GM12878 (cell line): ENCODE data around the gene MYO1D. TPM values are rescaled to one million over a fixed set of nuclear protein-coding genes. Genes with fewer than 3 reads are reported as not detected.

Experiments
- ATAC-seq: fragments of 200-7000 bp; cut with Tn5 transposase; 3 replicates; pipeline ENCODE4 v1.9.1; 2020; ENCODE audit warnings: mild to moderate bottlenecking, moderate library complexity
- BruUV-seq: library from RNA; stranded (reverse); fragments of 400-500 nt; replicated peaks from 2 replicates; lab custom pipeline; 2021; lab: Mats Ljungman, UMichigan
- CTCF ChIA-PET: fragments of 300-600 bp; sonication (Branson Sonifier 250); formaldehyde crosslinking; extraction: SDS; loops from one replicate; lab custom pipeline; 2021; ENCODE audit warnings: inconsistent platforms; lab: Yijun Ruan, JAX
- POLR2A ChIA-PET: fragments of 350-600 bp; formaldehyde crosslinking; extraction: SDS; loops from one replicate; lab custom pipeline; 2021; ENCODE audit warnings: inconsistent platforms; lab: Charles Lee
- RAD21 ChIA-PET: fragments of 300-600 bp; sonication (Branson Sonifier 250); formaldehyde crosslinking; loops from one replicate; lab custom pipeline; 2023; ENCODE audit warnings: antibody characterized with exemption; ENCODE audit not compliant: unreplicated experiment; lab: Charles Lee
- SMC1A ChIA-PET: fragments of 300-600 bp; sonication (Branson Sonifier 250); formaldehyde crosslinking; loops from one replicate; lab custom pipeline; 2023; ENCODE audit not compliant: unreplicated experiment, uncharacterized antibody; lab: Charles Lee
- DNase-seq: peaks from one replicate; pipeline ENCODE4 v3.0.0-alpha.2; 2011; ENCODE audit warnings: low read depth, low spot score
- FAIRE-seq: peaks from 3 replicates; lab custom pipeline; 2011; peaks lifted over from hg19 to GRCh38; lab: Jason Lieb, UNC
- H2AFZ ChIP-seq: 2 replicates; pipeline ENCODE4 v1.6.0; 2011; ENCODE audit warnings: low read depth, low read length, control low read depth; ENCODE audit not compliant: control insufficient read depth
- H3K27ac ChIP-seq: 2 replicates; pipeline ENCODE4 v1.5.1; 2011; ENCODE audit warnings: control low read depth; ENCODE audit not compliant: control insufficient read depth, insufficient read depth
- H3K27me3 ChIP-seq, 2 experiments: replicated peaks in 1 of 2; 2 replicates each; pipeline versions ENCODE4 v1.6.0 to v1.6.1; 2011; ENCODE audit warnings: low read length in 1 of 2; ENCODE audit not compliant: control insufficient read depth in 2 of 2, insufficient read depth in 2 of 2
- H3K36me3 ChIP-seq, 2 experiments: 2 replicates each; pipeline ENCODE4 v1.5.1; 2011; ENCODE audit warnings: low read length in 1 of 2; ENCODE audit not compliant: control insufficient read depth in 2 of 2, insufficient read depth in 2 of 2
- H3K4me1 ChIP-seq: 2 replicates; pipeline ENCODE4 v1.6.1; 2011; ENCODE audit warnings: mild to moderate bottlenecking, low read length, moderate library complexity, mixed read lengths; ENCODE audit not compliant: control insufficient read depth, insufficient read depth
- H3K4me2 ChIP-seq: 2 replicates; pipeline ENCODE4 v1.6.0; 2011; ENCODE audit warnings: control low read depth; ENCODE audit not compliant: control insufficient read depth, insufficient read depth
- H3K4me3 ChIP-seq: fragments of 200-600 bp; sonication (generic); 2 replicates; pipeline ENCODE4 v1.5.1; 2016
- H3K79me2 ChIP-seq: 2 replicates; pipeline ENCODE4 v1.6.0; 2011; ENCODE audit warnings: low read length; ENCODE audit not compliant: control insufficient read depth, insufficient read depth
- H3K9ac ChIP-seq: 2 replicates; pipeline ENCODE4 v1.8.0; 2011; ENCODE audit warnings: low read length, control low read depth, mixed read lengths; ENCODE audit not compliant: control insufficient read depth, insufficient read depth
- H3K9me3 ChIP-seq: replicated peaks from 3 replicates; pipeline ENCODE4 v1.5.1; 2011; ENCODE audit warnings: mild to moderate bottlenecking, low read length; ENCODE audit not compliant: control insufficient read depth, insufficient read depth
- H4K20me1 ChIP-seq: 2 replicates; pipeline ENCODE4 v1.6.0; 2011; ENCODE audit not compliant: control insufficient read depth, insufficient read depth
- BCL11A ChIP-seq: IDR thresholded peaks from 2 replicates; pipeline ENCODE4 v1.6.1; 2011; ENCODE audit warnings: low read depth, low read length
- DPF2 ChIP-seq: fragments of 450-650 bp; IDR thresholded peaks from 2 replicates; pipeline ENCODE4 v1.6.1; 2017; ENCODE audit warnings: mild to moderate bottlenecking
- EGR1 ChIP-seq, 2 experiments: IDR thresholded peaks; 1 replicate in 1 of 2; 2 replicates in 1 of 2; pipeline ENCODE4 v1.6.1; 2011 to 2012; ENCODE audit warnings: low read depth in 2 of 2, low read length in 2 of 2, borderline replicate concordance in 1 of 2, mild to moderate bottlenecking in 1 of 2, moderate library complexity in 1 of 2
- GABPA ChIP-seq: IDR thresholded peaks from 2 replicates; pipeline ENCODE4 v1.6.1; 2014; ENCODE audit warnings: antibody characterized with exemption, low read depth, mild to moderate bottlenecking, inconsistent platforms
- KDM1A ChIP-seq: fragments of 200-600 bp; sonication (generic); IDR thresholded peaks from 2 replicates; pipeline ENCODE4 v1.6.1; 2016; ENCODE audit warnings: borderline replicate concordance
- MEF2B ChIP-seq: fragments of 450-650 bp; IDR thresholded peaks from 2 replicates; pipeline ENCODE4 v1.6.1; 2018; ENCODE audit warnings: mild to moderate bottlenecking, moderate library complexity; ENCODE audit not compliant: partially characterized antibody, poor library complexity, severe bottlenecking
- NFYA ChIP-seq: IDR thresholded peaks from 2 replicates; pipeline ENCODE4 v1.6.1; 2011; ENCODE audit warnings: low read depth, mild to moderate bottlenecking, low read length, improper control_type of control experiment, borderline replicate concordance
- NR2F1 ChIP-seq: fragments of 450-650 bp; conservative IDR thresholded peaks from 2 replicates; pipeline ENCODE4 v1.6.1; 2017; ENCODE audit warnings: mild to moderate bottlenecking
- PAX5 ChIP-seq: IDR thresholded peaks from 2 replicates; pipeline ENCODE4 v1.6.1; 2011; ENCODE audit warnings: low read depth, low read length, borderline replicate concordance
- SREBF2 ChIP-seq: IDR thresholded peaks from 2 replicates; pipeline ENCODE4 v1.6.1; 2012; ENCODE audit warnings: mild to moderate bottlenecking, low read length
- TARDBP ChIP-seq: IDR thresholded peaks from 2 replicates; pipeline ENCODE4 v1.6.1; 2016; ENCODE audit warnings: borderline replicate concordance
- ZNF207 ChIP-seq: fragments of 450-650 bp; IDR thresholded peaks from 2 replicates; pipeline ENCODE4 v1.6.1; 2014; ENCODE audit warnings: antibody characterized with exemption, mild to moderate bottlenecking, borderline replicate concordance
- in situ Hi-C: fragments of 300-500 bp; cut with MboI; formaldehyde crosslinking; loops from 9 replicates; pipeline ENCODE4 v1.14.3; 2018; ENCODE audit warnings: mixed read lengths
- intact Hi-C: fragments of 100-400 bp; cut with micrococcal nuclease; formaldehyde crosslinking; loops from one replicate; pipeline ENCODE4 v1.14.2; 2022; ENCODE audit not compliant: unreplicated experiment
- polyA plus RNA-seq, 11 experiments: library from polyadenylated mRNA; depleted of rRNA in 4 of 11; unstranded in 6 of 11; stranded (reverse) in 5 of 11; fragments of >200 nt; fragmentation: Nextera tagmentation in 4 of 11; fragmentation: Illumina TruSeq in 1 of 11; extraction: Ambion mirVana in 4 of 11; extraction: Trizol in 1 of 11; gene quantifications; 1 replicate in 1 of 11; 2 replicates in 10 of 11; pipeline versions ENCODE4 v1.2.1 to v1.2.3, GENCODE V29; 2011 to 2016; ENCODE audit warnings: inconsistent platforms in 2 of 11, missing spikeins in 2 of 11, low read depth in 1 of 11
- total RNA-seq, 4 experiments: library from RNA; depleted of rRNA in 3 of 4; stranded (reverse); fragments of >200 nt in 3 of 4; fragmentation: Illumina TruSeq in 1 of 4; extraction: Trizol in 1 of 4; gene quantifications; 2 replicates each; pipeline versions ENCODE4 v1.2.1 to v1.2.3, GENCODE V29; 2013 to 2021
- TF ChIP-seq, protein P1 (sequence below): fragments of 450-650 bp; IDR thresholded peaks from 2 replicates; pipeline ENCODE4 v1.6.1; 2017; ENCODE audit warnings: mild to moderate bottlenecking, moderate library complexity
- TF ChIP-seq, protein P2 (sequence below): fragments of 450-650 bp; IDR thresholded peaks from 2 replicates; pipeline ENCODE4 v1.6.1; 2016; ENCODE audit warnings: mild to moderate bottlenecking
- TF ChIP-seq, protein P3 (sequence below): fragments of 450-650 bp; IDR thresholded peaks from 2 replicates; pipeline ENCODE4 v1.6.1; 2017; ENCODE audit warnings: mild to moderate bottlenecking

The MYO1D gene
- total and polyA plus RNA-seq, 10 of the 15 experiments (the other 5 are each of a cell fraction or from before 2014, with no cell fraction given) = 1.8 to 37.7 (median 25.4) TPM

- TF ChIP-seq, protein P1, sequence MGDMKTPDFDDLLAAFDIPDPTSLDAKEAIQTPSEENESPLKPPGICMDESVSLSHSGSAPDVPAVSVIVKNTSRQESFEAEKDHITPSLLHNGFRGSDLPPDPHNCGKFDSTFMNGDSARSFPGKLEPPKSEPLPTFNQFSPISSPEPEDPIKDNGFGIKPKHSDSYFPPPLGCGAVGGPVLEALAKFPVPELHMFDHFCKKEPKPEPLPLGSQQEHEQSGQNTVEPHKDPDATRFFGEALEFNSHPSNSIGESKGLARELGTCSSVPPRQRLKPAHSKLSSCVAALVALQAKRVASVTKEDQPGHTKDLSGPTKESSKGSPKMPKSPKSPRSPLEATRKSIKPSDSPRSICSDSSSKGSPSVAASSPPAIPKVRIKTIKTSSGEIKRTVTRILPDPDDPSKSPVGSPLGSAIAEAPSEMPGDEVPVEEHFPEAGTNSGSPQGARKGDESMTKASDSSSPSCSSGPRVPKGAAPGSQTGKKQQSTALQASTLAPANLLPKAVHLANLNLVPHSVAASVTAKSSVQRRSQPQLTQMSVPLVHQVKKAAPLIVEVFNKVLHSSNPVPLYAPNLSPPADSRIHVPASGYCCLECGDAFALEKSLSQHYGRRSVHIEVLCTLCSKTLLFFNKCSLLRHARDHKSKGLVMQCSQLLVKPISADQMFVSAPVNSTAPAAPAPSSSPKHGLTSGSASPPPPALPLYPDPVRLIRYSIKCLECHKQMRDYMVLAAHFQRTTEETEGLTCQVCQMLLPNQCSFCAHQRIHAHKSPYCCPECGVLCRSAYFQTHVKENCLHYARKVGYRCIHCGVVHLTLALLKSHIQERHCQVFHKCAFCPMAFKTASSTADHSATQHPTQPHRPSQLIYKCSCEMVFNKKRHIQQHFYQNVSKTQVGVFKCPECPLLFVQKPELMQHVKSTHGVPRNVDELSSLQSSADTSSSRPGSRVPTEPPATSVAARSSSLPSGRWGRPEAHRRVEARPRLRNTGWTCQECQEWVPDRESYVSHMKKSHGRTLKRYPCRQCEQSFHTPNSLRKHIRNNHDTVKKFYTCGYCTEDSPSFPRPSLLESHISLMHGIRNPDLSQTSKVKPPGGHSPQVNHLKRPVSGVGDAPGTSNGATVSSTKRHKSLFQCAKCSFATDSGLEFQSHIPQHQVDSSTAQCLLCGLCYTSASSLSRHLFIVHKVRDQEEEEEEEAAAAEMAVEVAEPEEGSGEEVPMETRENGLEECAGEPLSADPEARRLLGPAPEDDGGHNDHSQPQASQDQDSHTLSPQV = no peak
- TF ChIP-seq NR2F1 = no peak
- no peak for TF ChIP-seq NFYA
- no peak for TF ChIP-seq KDM1A
- no peak for TF ChIP-seq MEF2B
- no peak for TF ChIP-seq ZNF207
- TF ChIP-seq TARDBP = no peak
- TF ChIP-seq DPF2 = no peak
- no peak for TF ChIP-seq PAX5
These were observed 73.4 kb downstream of the MYO1D start (continued) for GRCh38 chr17:32803544-32803943.

GRCh38 chr17:32802306-32802705, 74.6 kb downstream of the MYO1D start:
- Histone ChIP-seq H3K27ac (no peak overlapping the region), H4K20me1 (no peaks in the 10 kb centered on the region), H3K36me3 (no peaks in the 10 kb centered on the region), H3K4me3 (no peak overlapping the region), H3K79me2 (no peaks in the 10 kb centered on the region), H3K4me1 (no peaks in the 10 kb centered on the region), H3K9ac (no peak overlapping the region), H3K27me3 (no peaks in the 10 kb centered on the region), H3K4me2 (no peak overlapping the region), H2AFZ (no peak overlapping the region), H3K9me3 (no peaks in the 10 kb centered on the region)
- RAD21 ChIA-PET = interaction anchor here (0.7 to 5.9 kb wide), 5 partner anchors 9 to 74 kb away, joined by 3 to 28 read pairs (median 5); partner anchors contain the start of gene MYO1D
- DNase-seq = no peak
- POLR2A ChIA-PET = interaction anchor here (1.1 kb wide), 1 partner anchor 10 kb away, joined by 3 read pairs; no protein-coding TSS in a partner anchor
- no peak for FAIRE-seq
- intact Hi-C loops (no loop called here), in situ Hi-C loops (no loop called here)
- SMC1A ChIA-PET = interaction anchor here (0.9 to 2.5 kb wide), 8 partner anchors 9 to 75 kb away, joined by 3 to 10 read pairs (median 4); partner anchors contain the start of gene MYO1D
- no peak for ATAC-seq
- BruUV-seq = no TSS peak
- CTCF ChIA-PET = interaction anchor here (0.8 to 8.2 kb wide), 9 partner anchors 9 to 341 kb away, joined by 3 to 53 read pairs (median 6); partner anchors contain the start of gene MYO1D
- TF ChIP-seq GABPA = no peak
- no peak for TF ChIP-seq SREBF2
- TF ChIP-seq, protein P2, sequence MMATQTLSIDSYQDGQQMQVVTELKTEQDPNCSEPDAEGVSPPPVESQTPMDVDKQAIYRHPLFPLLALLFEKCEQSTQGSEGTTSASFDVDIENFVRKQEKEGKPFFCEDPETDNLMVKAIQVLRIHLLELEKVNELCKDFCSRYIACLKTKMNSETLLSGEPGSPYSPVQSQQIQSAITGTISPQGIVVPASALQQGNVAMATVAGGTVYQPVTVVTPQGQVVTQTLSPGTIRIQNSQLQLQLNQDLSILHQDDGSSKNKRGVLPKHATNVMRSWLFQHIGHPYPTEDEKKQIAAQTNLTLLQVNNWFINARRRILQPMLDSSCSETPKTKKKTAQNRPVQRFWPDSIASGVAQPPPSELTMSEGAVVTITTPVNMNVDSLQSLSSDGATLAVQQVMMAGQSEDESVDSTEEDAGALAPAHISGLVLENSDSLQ = peak; percentile 19; the same call in 1 of the 2 replicates
- TF ChIP-seq, protein P3, sequence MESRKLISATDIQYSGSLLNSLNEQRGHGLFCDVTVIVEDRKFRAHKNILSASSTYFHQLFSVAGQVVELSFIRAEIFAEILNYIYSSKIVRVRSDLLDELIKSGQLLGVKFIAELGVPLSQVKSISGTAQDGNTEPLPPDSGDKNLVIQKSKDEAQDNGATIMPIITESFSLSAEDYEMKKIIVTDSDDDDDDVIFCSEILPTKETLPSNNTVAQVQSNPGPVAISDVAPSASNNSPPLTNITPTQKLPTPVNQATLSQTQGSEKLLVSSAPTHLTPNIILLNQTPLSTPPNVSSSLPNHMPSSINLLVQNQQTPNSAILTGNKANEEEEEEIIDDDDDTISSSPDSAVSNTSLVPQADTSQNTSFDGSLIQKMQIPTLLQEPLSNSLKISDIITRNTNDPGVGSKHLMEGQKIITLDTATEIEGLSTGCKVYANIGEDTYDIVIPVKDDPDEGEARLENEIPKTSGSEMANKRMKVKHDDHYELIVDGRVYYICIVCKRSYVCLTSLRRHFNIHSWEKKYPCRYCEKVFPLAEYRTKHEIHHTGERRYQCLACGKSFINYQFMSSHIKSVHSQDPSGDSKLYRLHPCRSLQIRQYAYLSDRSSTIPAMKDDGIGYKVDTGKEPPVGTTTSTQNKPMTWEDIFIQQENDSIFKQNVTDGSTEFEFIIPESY = no peak
- no peak for TF ChIP-seq EGR1 (IDR thresholded peaks at IDR 0.05; ENCODE audit: borderline replicate concordance in 1 of 2, low read depth in 2 of 2, low read length in 2 of 2)
- TF ChIP-seq BCL11A = no peak
